ENCODE measurements around the gene IQSEC3.
"Not testable (repeated sequence)": the region's sequence is repeated elsewhere in the genome, so short reads cannot be mapped to it uniquely, and the experiment has no call there.

The IQSEC3 gene

DNA sequence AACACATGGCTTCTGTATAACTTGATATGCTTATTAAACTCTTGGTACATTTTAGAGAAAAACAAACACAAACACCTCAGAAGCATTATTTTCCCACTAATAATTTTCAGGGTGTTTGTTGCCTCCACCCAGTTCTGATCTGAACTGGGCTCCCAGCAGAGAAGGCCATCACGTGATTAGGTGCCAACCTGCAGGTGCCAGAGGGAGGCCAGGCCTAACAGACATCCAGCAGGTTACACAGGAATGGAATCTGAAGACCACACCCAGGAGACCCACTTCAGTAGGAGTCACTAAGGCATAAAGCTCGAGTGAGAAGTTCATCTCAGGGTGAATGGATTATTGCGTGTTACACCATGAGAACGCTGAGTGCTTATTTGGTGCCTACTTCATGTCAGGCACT lies 138.5 kb downstream of the IQSEC3 start:
- no peak for DNase-seq

DNA sequence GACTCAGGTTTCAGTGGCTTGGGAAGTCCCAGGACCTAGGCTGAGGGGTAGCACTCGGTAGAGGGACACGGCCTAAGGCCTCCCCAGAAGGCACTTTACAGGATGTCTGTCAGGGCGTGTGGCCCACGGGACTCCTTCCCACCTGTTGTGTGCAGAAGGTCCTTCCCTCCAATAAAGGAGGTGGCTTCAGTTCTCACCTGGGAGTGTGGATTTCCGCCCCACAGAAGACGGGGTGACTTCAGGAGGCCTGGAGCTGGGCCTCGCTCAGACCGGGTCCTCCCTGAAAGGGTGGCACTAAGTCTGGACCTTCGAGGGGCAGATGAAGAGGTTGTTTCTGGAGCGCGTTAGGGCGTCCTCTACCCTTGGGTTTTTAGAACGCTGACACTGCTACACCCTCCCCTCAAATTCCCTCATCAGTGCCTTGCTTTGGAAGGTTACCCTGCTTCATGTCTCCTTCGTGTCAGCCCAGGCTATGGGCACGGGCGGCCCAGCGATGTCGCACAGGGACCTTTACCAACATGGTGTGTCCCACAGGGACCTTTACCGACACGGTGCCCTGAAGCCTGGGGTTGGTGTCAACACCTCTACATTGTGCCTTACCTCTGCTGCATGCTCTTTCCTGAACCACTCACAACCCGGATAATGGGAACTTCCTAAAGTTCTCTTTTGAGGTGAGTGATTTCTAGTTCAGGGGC lies 140.3 kb downstream of the IQSEC3 start:
- no peak for DNase-seq

DNA sequence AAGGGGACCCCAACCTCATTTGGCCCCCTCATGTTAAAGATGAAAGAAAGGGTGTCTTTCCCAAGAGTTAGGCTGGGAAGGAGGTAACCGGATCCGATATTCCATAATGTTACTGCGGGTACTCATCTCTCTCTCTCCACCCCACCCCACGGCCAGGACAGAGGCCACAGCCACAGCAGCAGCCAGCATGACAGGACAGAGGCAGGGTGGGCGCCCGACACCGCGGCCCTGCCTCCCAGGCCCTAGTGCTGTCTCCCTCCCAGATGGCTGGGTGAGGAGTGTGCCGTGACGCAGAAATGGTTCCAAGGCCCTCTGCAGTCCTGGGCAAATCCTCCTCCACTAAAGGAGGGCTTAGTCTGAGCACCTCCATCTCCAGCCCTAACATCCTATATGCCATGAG lies 141.2 kb downstream of the IQSEC3 start:
- no peak for DNase-seq

DNA sequence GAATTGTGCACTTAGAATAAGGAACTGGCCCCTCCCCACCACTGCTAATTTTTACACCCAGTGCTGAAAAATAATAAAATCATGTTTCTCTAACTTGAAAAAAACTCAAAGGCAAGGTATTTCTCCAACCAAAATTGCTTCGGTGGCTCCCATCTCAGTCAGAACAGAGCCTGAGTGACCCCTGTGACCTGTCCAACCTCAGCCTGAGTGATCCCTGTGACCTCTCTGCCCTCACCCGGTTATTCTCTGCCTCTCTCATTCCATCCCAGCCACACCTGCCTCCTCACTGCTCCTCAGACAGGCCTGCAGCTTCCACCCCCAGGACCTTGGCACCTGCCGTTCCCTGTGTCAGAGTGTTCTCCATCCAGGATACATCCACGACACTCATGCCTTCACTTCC lies 142.2 kb downstream of the IQSEC3 start:
- DNase-seq, result no peak

DNA sequence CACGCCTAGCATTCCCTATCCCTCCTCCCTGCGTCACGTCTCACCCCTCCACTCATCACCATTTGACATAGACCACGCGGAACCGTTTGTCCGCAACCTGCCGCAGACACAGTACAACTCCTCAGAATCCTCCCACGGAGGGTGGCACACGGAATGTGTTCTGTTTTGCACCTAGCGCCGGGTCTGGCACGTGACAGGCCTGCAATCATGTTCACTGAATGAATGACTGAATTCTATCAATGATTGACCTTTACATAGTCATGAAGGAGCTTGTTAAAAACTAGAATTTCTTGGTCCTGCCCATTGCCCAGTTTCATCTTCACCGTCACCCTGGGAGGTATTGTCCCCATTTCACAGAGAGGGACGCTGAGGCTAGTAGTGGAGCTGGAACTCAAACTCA lies 142.7 kb downstream of the IQSEC3 start:
- DNase-seq, result no peak

DNA sequence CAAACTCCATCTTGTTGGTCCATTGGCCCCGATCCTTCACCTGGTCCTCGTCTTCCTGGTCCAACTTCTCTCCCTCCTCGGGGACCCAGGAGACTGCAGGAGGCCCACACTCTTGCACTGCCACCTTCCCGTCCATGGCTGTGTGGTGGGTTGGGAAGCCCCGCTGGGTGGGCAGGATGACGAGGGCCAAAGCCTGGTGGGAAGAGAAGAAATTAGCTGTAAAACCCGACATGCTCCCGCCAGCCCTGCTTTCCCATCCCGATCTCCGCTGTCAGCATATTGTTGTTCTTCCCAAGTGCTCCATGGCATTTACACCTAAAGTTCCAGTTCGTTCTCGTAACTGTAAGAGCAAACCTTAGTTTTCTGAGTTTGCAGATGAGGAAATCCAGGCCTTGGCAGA lies 143.3 kb downstream of the IQSEC3 start:
- DNase-seq, result no peak

DNA sequence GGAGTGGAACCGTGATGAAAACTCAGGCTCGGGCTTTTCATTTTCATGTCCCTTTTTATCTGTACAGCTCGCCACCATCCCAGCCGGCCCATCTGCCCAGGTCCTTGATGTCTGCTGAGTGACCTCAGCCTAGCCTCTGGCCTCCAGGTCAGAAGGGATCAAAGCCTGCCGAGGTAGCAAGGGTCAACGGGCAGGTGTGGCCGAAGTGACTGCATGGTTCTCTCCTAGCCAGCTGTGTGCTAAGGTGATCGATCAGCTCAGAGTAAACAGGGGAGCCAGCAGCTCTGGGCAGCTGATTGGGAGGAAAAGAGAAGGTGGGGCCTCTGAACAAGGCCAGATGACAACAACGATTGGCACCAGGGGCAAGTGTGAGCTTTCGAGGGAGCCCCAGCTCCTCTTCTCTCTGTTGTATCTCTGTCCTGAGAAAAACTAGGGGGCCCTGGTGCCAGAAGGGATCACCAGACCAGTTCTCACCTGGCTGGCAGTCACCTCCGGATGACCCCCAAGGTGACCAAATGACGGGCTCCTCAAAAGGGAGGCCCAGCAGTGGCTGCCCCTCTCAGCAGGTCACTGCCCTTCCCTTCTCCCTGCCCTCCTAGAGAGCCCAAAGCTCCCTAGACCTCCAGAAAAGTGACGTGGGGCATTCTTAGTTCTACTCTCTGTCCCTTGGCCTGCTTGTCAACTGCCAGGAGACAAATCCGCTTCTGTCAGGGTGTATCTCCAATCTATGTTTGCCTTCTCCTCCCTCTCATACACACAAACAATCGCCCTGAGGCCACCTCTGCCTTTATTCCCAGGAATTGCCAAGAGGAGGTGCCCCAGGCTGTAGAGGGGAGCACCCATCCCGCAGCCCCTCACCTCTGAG lies 143.9 kb downstream of the IQSEC3 start:
- DNase-seq, result no peak

DNA sequence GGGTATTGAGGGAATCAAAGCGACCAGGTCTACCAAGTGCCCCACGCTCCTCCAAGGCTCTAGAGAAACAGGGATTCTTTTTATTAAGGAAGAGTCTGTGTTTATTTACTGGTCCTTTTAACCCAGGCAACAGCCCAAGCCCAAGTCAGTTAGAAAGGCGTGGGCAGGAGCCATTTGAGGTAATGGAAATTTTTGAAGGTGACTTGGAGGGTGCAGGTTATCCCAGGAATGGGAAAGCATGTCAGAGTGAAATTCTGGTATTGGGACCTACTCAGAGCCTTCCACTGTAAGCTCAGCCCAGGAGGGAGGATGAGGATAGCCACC lies 144.5 kb downstream of the IQSEC3 start:
- no peak for DNase-seq

DNA sequence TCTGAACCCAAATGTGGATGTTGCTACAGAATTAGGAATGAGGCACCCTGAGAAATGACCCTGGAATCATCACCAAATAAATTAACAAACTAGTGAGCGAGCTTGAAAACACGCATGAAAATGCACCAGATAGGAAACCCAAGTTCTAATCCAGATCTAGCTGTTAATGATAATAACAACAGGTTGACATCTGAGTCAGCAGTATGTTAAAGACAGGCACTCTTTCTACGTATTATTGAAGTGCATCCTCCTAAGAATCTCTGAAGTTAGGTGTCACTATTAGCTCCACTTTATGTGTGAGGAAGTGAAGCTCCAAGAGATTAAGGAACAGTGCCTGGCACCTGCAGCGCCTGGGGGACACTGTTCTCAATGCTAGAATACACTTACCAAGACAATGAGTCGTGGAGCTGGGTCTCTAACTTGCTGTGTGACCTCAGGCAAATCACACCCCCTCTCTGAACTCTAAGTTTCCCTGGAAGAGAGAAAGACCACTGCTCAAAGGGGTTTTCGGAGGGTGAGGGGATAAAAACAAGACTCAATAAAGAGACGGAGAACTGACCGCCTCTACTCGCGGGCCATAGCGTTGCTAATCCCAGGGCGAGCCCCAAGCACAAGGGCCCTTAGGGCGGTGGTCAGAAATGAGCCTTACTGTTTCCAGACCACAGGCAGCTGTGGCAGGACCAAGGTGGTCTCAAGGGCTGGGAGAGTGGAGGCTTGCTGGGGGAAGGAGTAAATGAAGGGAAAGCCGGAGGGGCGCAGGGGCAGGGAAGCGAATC lies 145.3 kb downstream of the IQSEC3 start:
- DNase-seq, result no peak

DNA sequence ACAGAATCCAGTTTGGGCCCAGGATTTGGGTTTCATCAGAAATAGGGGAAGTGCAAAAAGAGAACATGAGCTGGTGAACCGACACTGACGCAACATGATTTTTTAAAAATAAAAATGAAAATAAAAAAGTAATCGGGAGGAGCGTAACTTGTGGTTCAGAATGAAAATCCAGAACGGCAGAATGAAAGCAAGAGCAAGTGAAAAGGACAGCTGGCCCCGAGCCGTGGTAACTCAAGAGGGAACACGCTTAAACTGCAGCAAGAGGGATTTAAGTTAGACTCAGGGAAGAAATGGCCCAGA lies 145.8 kb downstream of the IQSEC3 start:
- no peak for DNase-seq

DNA sequence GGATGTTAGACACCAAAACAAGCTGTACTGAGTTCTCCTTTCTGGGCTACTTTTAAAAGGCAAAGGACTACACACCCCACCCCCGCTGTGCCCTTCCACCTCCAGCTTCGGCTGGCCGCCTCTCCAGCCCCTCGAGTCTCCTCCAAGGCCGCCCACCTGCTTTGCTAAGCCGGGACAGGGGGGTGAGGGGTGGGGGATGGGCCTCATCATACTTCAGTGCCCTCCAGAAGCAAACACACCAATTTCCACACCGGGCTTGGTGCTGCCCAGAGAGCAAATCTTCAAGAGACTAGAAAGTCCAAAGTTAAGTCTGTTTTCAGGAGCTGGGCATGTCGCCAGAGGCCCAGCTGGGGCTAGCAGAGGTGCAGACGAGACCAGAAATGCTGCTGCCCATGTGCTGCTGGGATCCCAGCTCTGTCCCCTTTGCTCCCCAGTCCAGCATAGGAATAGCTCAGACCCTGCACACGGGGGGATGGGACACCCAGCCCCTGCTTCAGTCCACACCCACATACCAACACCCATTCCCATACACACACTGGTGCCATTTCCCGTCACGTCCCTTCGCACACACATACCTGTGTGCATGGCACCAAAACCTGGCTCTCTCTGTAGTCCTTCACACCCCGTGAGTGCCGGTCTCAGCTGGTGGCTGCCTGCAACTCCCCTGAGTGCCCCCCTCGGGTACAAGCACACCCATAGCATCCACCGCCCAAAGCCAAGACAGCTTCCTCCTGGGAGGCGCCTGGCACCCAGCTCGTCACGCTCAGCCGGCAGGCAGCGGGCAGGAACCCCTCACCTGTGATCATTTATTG lies 146.4 kb downstream of the IQSEC3 start:
- DNase-seq, result no peak

DNA sequence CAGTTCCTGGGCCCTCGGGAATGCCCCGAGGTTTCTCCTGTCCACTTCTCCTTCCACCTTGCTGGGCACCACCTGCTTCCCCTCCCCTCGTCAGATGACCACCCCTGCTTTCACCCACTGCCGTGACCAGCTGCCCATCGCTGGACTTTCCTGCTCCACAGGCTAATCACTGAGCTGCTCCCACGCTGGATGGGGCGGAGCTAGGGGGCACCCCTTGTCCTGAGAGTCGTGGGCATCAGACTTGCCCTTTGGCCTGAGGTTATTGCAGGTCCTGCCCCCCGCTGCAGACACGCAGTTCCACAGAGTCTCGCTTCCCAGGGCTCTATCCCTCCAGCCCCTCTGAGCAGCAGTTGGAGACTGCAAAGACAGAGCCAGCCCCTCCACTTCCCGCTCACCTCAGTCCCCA lies 147.0 kb downstream of the IQSEC3 start:
- DNase-seq, result no peak

DNA sequence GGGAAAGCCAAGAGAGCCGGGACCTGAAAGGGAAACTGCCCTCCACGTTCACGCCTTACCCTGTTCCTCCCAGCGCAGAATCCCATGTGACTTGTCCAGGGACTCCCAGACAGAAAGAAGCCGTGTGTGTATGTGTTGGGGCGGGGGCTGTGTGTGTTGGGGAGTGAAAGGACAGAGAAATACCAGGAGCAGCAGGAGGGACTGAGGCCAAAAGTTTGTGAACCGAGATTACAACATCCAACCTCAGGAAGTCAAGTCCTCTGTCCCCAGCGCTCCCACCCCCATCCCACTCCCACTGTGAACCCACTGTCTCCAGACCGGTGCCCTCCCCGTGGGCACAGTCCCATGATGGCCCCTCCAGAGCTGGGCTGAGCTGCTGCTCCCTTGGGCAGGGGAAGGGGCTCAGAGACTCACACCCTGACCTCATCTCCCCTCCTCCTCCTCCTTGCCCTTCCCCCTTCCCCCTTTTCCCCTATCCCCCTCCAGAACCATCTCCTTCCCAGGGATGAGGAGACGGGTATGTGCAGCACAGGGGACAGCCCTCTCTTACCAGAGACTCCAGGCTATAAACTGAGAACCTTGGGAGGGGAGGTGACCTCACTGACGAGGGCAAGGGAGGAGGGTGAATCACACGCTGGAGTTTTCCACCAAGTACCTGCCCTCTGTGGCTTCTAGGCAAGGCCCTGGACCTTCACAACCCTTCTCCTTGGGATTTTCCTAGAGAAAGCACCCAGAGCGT lies 147.6 kb downstream of the IQSEC3 start, which contains the start of gene SLC6A12:
Gene SLC6A12, minus strand, starts transcription at position 155 of the 739 bp plus-strand sequence. CDS start 4,171 bp downstream, outside the sequence.
- DNase-seq, result no peak

DNA sequence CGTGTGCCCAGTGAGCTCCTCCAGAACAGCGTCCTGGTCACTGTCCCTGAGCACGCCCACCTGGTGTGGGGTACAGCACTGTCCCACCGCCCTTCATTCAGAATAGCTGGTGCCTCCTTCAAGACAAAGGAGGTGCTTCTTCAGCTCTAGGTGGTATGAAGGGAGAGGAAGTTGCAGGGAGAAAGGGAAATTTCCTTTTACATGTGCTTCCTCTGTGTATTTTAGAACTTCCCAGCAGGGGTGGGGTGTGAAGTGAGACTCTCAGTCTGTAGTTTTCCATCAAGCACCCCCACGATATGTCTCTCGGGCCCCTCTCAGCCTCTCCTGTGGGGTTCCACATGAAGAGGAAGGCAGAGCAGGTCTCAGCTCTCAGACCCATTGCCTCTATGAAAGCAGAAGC lies 148.5 kb downstream of the IQSEC3 start:
- no peak for DNase-seq

DNA sequence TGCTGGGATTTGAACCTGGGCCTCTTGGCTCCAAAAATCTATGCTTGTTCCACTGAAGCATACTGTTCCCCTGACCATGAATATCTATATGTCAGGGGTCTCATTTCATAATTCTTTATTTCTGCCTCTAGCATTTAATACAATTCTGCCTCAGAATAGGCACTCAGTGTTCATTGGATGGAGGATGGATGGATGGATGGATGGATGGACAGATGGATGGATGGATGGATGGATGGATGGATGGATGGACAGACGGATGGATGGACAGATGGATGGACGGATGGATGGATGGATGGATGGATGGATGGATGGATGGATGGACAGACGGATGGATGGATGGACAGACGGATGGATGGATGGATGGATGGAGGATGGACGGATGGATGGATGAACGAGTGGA lies 150.5 kb downstream of the IQSEC3 start:
- not testable (repeated sequence) for DNase-seq

DNA sequence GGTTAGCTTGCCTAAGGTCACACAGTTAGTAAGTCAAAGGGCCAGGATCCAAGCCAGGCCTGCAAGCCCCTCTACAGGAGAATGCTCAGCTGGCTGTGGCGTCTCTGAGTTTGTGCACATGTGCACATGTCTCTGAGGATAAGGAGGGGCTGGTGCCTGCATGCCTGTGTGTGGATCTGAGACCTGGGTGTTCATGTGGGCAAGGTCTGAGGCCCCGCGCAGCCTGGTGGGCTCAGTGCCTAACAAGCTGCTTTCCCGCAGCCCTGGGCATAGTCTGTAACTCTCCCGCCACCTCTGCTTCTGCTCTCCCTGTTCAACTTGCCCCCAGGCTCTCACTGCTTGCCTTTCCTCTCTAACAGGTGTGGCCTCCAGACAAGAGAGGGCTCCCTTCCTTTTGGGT lies 151.7 kb downstream of the IQSEC3 start:
- no peak for DNase-seq

DNA sequence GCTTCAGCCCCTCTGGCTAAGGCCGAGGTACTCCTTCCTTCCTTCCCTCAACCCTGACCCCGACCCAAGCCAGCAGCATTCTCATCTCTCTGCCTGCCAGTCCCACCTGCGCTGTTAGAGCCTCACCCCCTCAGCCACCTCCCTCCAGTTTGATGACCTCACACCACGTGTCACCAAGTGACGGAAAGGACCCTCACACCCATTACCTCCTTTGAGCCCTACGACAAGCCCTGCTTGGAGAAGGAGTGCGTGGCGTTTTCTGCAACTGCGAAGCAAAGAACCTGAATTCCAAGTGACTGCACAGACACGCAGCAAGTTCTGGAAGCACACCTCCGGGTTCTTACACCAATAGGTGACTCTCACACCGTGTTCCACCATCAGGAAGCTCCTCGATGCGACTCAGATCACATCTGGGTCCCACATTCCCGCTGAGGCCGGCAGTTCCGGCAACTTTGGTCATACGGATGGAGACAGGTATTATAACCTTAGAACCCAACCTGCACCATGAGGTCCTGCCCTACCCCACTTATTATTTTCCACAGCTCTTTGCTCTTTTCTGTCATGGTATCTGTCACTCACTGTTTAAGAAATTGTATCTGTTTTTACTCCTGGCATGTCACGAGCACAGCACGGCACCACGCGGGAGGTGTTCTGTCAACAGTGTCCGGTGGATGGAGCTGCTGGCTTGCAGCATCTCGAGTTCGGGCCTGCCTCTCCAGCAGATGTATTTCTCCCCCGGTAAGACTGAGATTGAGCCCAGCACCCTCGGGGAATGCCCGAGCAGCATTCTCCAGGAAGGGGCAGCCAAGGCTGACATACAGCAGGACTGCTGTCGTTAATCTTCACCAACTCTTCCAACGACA lies 152.4 kb downstream of the IQSEC3 start:
- DNase-seq, result no peak

DNA sequence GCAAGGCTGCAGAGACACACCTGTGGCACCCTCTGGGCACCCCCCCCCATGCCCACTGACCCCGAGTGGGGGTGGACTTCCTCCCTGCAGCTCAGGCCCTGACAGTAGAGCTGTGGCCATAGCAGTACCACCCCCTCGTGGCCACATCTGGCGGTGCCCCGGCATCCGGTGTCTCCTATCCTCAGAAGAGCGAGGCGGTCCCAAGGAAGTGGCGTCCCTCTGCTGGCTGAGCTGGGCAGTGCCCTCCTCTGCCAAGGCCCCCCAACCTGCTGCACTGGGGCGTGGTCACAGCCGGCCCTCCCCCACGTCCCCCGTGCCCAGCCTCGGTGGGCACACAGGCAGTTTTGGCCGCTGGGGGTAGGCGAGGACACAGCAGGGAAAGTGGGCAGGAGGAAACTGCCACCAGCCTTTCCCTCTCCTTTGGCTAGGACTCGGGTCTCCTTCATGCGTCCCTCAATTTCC lies 153.4 kb downstream of the IQSEC3 start:
- DNase-seq, result peak; percentile 67

DNA sequence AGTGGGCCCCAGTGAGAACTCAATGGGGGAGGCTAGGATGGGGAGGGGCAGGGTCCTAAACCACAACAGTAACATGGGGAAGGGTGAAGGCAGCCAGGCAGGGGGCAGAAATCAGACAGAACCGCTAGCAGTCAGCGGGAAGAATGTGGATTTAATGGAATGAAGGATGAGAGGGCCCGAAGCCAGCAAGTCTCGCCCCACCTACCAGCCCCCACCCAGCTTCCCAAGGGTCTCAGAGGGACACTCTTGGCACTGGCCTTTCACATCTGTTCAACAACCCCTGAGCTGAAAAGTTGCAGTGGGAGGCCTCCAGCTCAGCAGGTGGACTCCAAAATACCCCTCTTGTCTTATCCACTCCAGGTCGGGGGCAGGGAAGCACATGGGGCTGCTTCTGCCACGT lies 153.9 kb downstream of the IQSEC3 start:
- DNase-seq, result no peak

DNA sequence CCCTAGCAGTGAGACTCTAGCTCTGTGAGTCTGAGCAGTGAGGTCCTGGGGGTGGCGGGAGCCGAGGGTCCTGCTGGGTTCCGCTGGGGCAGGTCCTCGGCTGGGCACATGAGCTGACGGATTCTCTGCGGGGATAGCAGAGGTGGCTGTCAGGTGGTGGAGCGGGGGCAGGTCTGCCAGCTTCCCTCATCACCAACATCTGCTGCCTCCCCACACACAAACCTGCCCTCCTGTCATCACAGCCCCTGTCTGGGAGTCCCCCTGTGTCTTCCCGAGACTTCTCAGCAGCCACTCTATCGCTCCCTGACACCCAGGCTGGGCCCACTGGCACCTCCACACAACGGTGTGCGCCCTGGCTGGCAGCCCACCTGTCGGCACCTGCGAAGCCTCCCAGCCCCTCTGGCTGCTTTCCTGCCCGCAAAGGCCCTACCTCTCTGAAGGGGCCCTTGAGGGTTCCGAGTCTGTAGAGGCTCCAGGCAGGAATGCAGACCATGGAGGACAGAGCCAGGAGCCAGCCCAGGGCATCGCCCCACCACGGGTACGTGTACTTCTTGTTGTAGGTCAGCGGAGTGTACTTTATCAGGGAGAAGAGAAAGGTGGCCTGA lies 154.5 kb downstream of the IQSEC3 start:
- DNase-seq, result no peak

DNA sequence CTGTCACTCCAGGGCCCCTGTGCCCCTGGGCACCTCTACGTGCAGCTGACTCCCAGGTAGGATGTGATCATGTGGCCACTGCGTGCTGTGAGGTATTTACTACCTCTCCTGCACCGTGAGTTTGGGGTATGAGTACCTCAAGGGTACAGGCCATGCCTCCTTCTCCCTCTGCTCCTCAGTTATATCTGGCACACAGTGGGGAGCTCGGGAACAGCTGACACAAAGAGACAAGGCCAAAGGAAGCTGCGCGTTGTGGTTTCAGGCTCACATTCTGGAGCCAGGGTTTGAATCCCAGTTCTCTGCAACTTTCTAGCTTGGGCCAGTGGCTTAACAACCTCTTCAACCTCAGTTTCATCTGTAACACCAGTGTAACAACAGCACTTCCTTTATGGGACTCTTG lies 155.2 kb downstream of the IQSEC3 start:
- no peak for DNase-seq
